Activated CD4-positive, alpha-beta T cell treated with anti-CD3 and anti-CD28 coated beads for 1 hour (primary cell): Measurements from ENCODE around the gene IL12B.
"Not testable (repeated sequence)": the region's sequence is repeated elsewhere in the genome, so short reads cannot be mapped to it uniquely, and the experiment has no call there.

Experiments
- DNase-seq: peaks from one replicate; pipeline ENCODE4 v3.0.0-alpha.2; 2020

Gene IL12B

GRCh38 chr5:159290741-159291140, 39.5 kb downstream of the IL12B start:
- no peak for DNase-seq

GRCh38 chr5:159286420-159287035, 43.8 kb downstream of the IL12B start:
- no peak for DNase-seq

GRCh38 chr5:159274676-159275075, 55.6 kb downstream of the IL12B start:
- DNase-seq = no peak

GRCh38 chr5:159273923-159274322, 56.4 kb downstream of the IL12B start:
- no peak for DNase-seq

- no peak for DNase-seq
These were observed 60.6 kb downstream of the IL12B start for GRCh38 chr5:159269723-159270122.

GRCh38 chr5:159266764-159267163, 63.5 kb downstream of the IL12B start:
- not testable (repeated sequence) for DNase-seq
